ENCODE measurements around the gene PRTFDC1. TPM values are rescaled to one million over a fixed set of nuclear protein-coding genes. Genes with fewer than 3 reads are reported as not detected.

Gene PRTFDC1
- total RNA-seq, 1 donor from 2014 or later = 9.6 TPM

- Histone ChIP-seq H3K27me3 (ENCODE audit: control insufficient read depth, insufficient read depth, low read length) (no peaks in the 10 kb centered on the region), H3K4me3 (ENCODE audit: low read depth, low read length) (no peak overlapping the region), H3K36me3 (ENCODE audit: control insufficient read depth, insufficient read depth, low read length) (no peaks in the 10 kb centered on the region)
- no peak for TF ChIP-seq CTCF (IDR thresholded peaks at IDR 0.05; ENCODE audit: insufficient read depth, low read length, poor library complexity, severe bottlenecking)
- no peak for DNase-seq (ENCODE audit: low read depth)
These were observed 55.0 kb downstream of the PRTFDC1 start for GRCh38 chr10:24897326-24897926.

- no peak for TF ChIP-seq CTCF (IDR thresholded peaks at IDR 0.05; ENCODE audit: insufficient read depth, low read length, poor library complexity, severe bottlenecking)
- Histone ChIP-seq H3K4me3 (ENCODE audit: low read depth, low read length) (no peak overlapping the region), H3K36me3 (ENCODE audit: control insufficient read depth, insufficient read depth, low read length) (no peaks in the 10 kb centered on the region), H3K27me3 (ENCODE audit: control insufficient read depth, insufficient read depth, low read length) (no peaks in the 10 kb centered on the region)
- no peak for DNase-seq (ENCODE audit: low read depth)
These were observed 57.7 kb downstream of the PRTFDC1 start for GRCh38 chr10:24894728-24895127.

- H3K27me3 ChIP-seq (ENCODE audit: control insufficient read depth, insufficient read depth, low read length) = no peaks in the 10 kb centered on the region
- no peak for TF ChIP-seq CTCF (IDR thresholded peaks at IDR 0.05; ENCODE audit: insufficient read depth, low read length, poor library complexity, severe bottlenecking)
- H3K4me3 ChIP-seq (ENCODE audit: low read depth, low read length) = no peak overlapping the region
- peak; percentile 80 for DNase-seq (ENCODE audit: low read depth)
- H3K36me3 ChIP-seq (ENCODE audit: control insufficient read depth, insufficient read depth, low read length) = no peaks in the 10 kb centered on the region
These were observed 58.1 kb downstream of the PRTFDC1 start for GRCh38 chr10:24894309-24894708.

- no peak for TF ChIP-seq CTCF (IDR thresholded peaks at IDR 0.05; ENCODE audit: insufficient read depth, low read length, poor library complexity, severe bottlenecking)
- Histone ChIP-seq H3K36me3 (ENCODE audit: control insufficient read depth, insufficient read depth, low read length) (no peaks in the 10 kb centered on the region), H3K27me3 (ENCODE audit: control insufficient read depth, insufficient read depth, low read length) (no peaks in the 10 kb centered on the region)
These were observed 59.3 kb downstream of the PRTFDC1 start for GRCh38 chr10:24893127-24893526.

GRCh38 chr10:24891823-24892222 lies 60.6 kb downstream of the PRTFDC1 start:
- H3K27me3 ChIP-seq (ENCODE audit: control insufficient read depth, insufficient read depth, low read length) = no peaks in the 10 kb centered on the region
- no peak overlapping the region for H3K4me3 ChIP-seq (ENCODE audit: low read depth, low read length)
- peak; percentile 76 for DNase-seq (ENCODE audit: low read depth)
- TF ChIP-seq CTCF (IDR thresholded peaks at IDR 0.05; ENCODE audit: insufficient read depth, low read length, poor library complexity, severe bottlenecking) = no peak
- H3K36me3 ChIP-seq (ENCODE audit: control insufficient read depth, insufficient read depth, low read length) = no peaks in the 10 kb centered on the region

More at GRCh38 chr10:24893127-24893526, 59.3 kb downstream of the PRTFDC1 start:
- H3K4me3 ChIP-seq (ENCODE audit: low read depth, low read length) = no peak overlapping the region
- DNase-seq (ENCODE audit: low read depth) = no peak

GRCh38 chr10:24889639-24890038 lies 62.8 kb downstream of the PRTFDC1 start:
- no peak for TF ChIP-seq CTCF (IDR thresholded peaks at IDR 0.05; ENCODE audit: insufficient read depth, low read length, poor library complexity, severe bottlenecking)
- DNase-seq (ENCODE audit: low read depth) = no peak
- no peaks in the 10 kb centered on the region for H3K27me3 ChIP-seq (ENCODE audit: control insufficient read depth, insufficient read depth, low read length)
- H3K4me3 ChIP-seq (ENCODE audit: low read depth, low read length) = no peak overlapping the region
- no peaks in the 10 kb centered on the region for H3K36me3 ChIP-seq (ENCODE audit: control insufficient read depth, insufficient read depth, low read length)
